Forelimb muscle (tissue), 1 donor: ENCODE data around the gene SPECC1. TPM values are rescaled to one million over a fixed set of nuclear protein-coding genes. Genes with fewer than 3 reads are reported as not detected.
"Not testable (repeated sequence)": the region's sequence is repeated elsewhere in the genome, so short reads cannot be mapped to it uniquely, and the experiment has no call there.

Source experiments
- DNase-seq: peaks from one replicate; pipeline ENCODE4 v3.0.0-alpha.2; 2013; ENCODE audit warnings: low read depth
- polyA plus RNA-seq: library from polyadenylated mRNA; unstranded; fragments of 120-200 nt; gene quantifications from one replicate; pipeline ENCODE4 v1.2.1, GENCODE V29; 2013; ENCODE audit not compliant: insufficient read length

SPECC1 gene
- polyA plus RNA-seq, 1 donor, result 6.0 TPM

- DNase-seq, result no peak
These were observed 223.5 kb downstream of the SPECC1 start for GRCh38 chr17:20232611-20233010.

- DNase-seq, result no peak
These were observed 225.1 kb downstream of the SPECC1 start for GRCh38 chr17:20234276-20234675.

GRCh38 chr17:20235747-20236146, 226.6 kb downstream of the SPECC1 start:
- DNase-seq, result no peak

GRCh38 chr17:20236578-20237227, 227.5 kb downstream of the SPECC1 start:
- no peak for DNase-seq

- not testable (repeated sequence) for DNase-seq
These were observed 230.6 kb downstream of the SPECC1 start for GRCh38 chr17:20239776-20240175.

GRCh38 chr17:20241855-20242254, 232.7 kb downstream of the SPECC1 start:
- DNase-seq, result no peak

GRCh38 chr17:20242271-20242670, 233.1 kb downstream of the SPECC1 start:
- no peak for DNase-seq

- DNase-seq, result no peak
These were observed 234.4 kb downstream of the SPECC1 start for GRCh38 chr17:20243524-20243923.

- no peak for DNase-seq
These were observed 235.5 kb downstream of the SPECC1 start for GRCh38 chr17:20244671-20245070.

- DNase-seq, result no peak
These were observed 237.5 kb downstream of the SPECC1 start for GRCh38 chr17:20246692-20247091.

- no peak for DNase-seq
These were observed 244.2 kb downstream of the SPECC1 start for GRCh38 chr17:20253323-20253722.

- no peak for DNase-seq
These were observed 245.4 kb downstream of the SPECC1 start for GRCh38 chr17:20254541-20254940.

GRCh38 chr17:20256144-20256543, 247.0 kb downstream of the SPECC1 start:
- no peak for DNase-seq

- no peak for DNase-seq
These were observed 247.8 kb downstream of the SPECC1 start for GRCh38 chr17:20257008-20257407.

GRCh38 chr17:20257798-20258197, 248.6 kb downstream of the SPECC1 start:
- no peak for DNase-seq

- DNase-seq, result no peak
These were observed 250.5 kb downstream of the SPECC1 start for GRCh38 chr17:20259668-20260067.

- no peak for DNase-seq
These were observed 251.1 kb downstream of the SPECC1 start for GRCh38 chr17:20260268-20260667.

GRCh38 chr17:20262226-20263114, 253.3 kb downstream of the SPECC1 start:
- no peak for DNase-seq

- not testable (repeated sequence) for DNase-seq
These were observed 253.9 kb downstream of the SPECC1 start for GRCh38 chr17:20263115-20263433.

GRCh38 chr17:20263595-20263994, 254.4 kb downstream of the SPECC1 start:
- no peak for DNase-seq

GRCh38 chr17:20264996-20265395, 255.8 kb downstream of the SPECC1 start:
- DNase-seq, result no peak

- DNase-seq, result no peak
These were observed 257.8 kb downstream of the SPECC1 start for GRCh38 chr17:20266806-20267458.

GRCh38 chr17:20267459-20267842, 258.3 kb downstream of the SPECC1 start:
- DNase-seq, result no peak
